ENCODE data around the gene HSF2BP. TPM values are rescaled to one million over a fixed set of nuclear protein-coding genes. Genes with fewer than 3 reads are reported as not detected.
"Not testable (repeated sequence)": the region's sequence is repeated elsewhere in the genome, so short reads cannot be mapped to it uniquely, and the experiment has no call there.

The HSF2BP gene
- total RNA-seq, 2 donors from 2014 or later, result 0.20 to 0.37 TPM

DNA sequence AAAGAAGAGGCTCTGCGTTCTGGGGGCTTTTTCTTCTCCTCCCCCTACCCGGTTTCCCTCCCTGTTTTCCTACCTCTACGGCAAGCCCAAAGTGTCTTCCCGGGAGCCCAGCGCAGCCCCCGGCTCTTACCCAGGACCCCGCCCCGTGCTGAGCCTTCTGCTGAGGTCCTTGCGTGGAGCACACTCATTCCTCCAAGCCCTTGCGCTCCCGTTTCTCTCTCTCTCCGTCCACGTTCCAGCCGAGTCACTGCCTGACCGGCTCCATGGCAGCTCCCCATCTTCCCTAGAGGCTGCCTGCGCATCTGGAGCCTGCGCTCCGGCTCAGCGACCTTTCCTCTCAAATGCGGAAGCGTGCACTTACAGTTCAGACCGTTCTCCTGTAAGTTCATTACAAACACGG, 34.7 kb upstream of the HSF2BP start:
- Mint-ChIP-seq H3K4me3 (no peak overlapping the region), H3K27me3 (no peaks in the 10 kb centered on the region), H3K36me3 (ENCODE audit: low read depth) (peaks cover 7% of the 10 kb centered on the region), H3K4me1 (no peaks in the 10 kb centered on the region), H3K27ac (peak overlapping the region; percentile 37)
- DNase-seq (no peak), ATAC-seq (no peak)
- no peaks in the 10 kb centered on the region for H3K9me3 ChIP-seq (ENCODE audit: control insufficient read depth, low read length, poor library complexity, severe bottlenecking)

GRCh38 chr21:43692949-43693348, 33.7 kb upstream of the HSF2BP start:
- peaks cover under 1% of the 10 kb centered on the region for H3K4me1 Mint-ChIP-seq
- H3K27ac Mint-ChIP-seq, result no peak overlapping the region
- H3K9me3 ChIP-seq (ENCODE audit: control insufficient read depth, low read length, poor library complexity, severe bottlenecking), result no peaks in the 10 kb centered on the region
- H3K36me3 Mint-ChIP-seq (ENCODE audit: low read depth), result peaks cover 7% of the 10 kb centered on the region
- ATAC-seq, result no peak
- H3K27me3 Mint-ChIP-seq, result no peaks in the 10 kb centered on the region
- no peak for DNase-seq
- no peak overlapping the region for H3K4me3 Mint-ChIP-seq

GRCh38 chr21:43691801-43692200, 32.5 kb upstream of the HSF2BP start:
- ATAC-seq, result no peak
- Mint-ChIP-seq H3K27ac (no peak overlapping the region), H3K27me3 (no peaks in the 10 kb centered on the region), H3K4me3 (no peak overlapping the region), H3K36me3 (ENCODE audit: low read depth) (peaks cover 9% of the 10 kb centered on the region), H3K4me1 (peaks cover 2% of the 10 kb centered on the region)
- no peak for DNase-seq
- no peaks in the 10 kb centered on the region for H3K9me3 ChIP-seq (ENCODE audit: control insufficient read depth, low read length, poor library complexity, severe bottlenecking)

GRCh38 chr21:43691086-43691795, 32.0 kb upstream of the HSF2BP start:
- Mint-ChIP-seq H3K27me3 (no peaks in the 10 kb centered on the region), H3K4me3 (no peak overlapping the region), H3K36me3 (ENCODE audit: low read depth) (peaks cover 9% of the 10 kb centered on the region), H3K27ac (no peak overlapping the region), H3K4me1 (peaks cover 2% of the 10 kb centered on the region)
- DNase-seq (no peak), ATAC-seq (no peak)
- H3K9me3 ChIP-seq (ENCODE audit: control insufficient read depth, low read length, poor library complexity, severe bottlenecking), result no peaks in the 10 kb centered on the region

- Mint-ChIP-seq H3K4me1 (peaks cover 2% of the 10 kb centered on the region), H3K27me3 (no peaks in the 10 kb centered on the region), H3K27ac (peak overlapping the region; percentile 19), H3K4me3 (no peak overlapping the region), H3K36me3 (ENCODE audit: low read depth) (peaks cover 9% of the 10 kb centered on the region)
- no peaks in the 10 kb centered on the region for H3K9me3 ChIP-seq (ENCODE audit: control insufficient read depth, low read length, poor library complexity, severe bottlenecking)
- ATAC-seq (no peak), DNase-seq (no peak)
These were observed 31.1 kb upstream of the HSF2BP start for GRCh38 chr21:43690346-43690745.

DNA sequence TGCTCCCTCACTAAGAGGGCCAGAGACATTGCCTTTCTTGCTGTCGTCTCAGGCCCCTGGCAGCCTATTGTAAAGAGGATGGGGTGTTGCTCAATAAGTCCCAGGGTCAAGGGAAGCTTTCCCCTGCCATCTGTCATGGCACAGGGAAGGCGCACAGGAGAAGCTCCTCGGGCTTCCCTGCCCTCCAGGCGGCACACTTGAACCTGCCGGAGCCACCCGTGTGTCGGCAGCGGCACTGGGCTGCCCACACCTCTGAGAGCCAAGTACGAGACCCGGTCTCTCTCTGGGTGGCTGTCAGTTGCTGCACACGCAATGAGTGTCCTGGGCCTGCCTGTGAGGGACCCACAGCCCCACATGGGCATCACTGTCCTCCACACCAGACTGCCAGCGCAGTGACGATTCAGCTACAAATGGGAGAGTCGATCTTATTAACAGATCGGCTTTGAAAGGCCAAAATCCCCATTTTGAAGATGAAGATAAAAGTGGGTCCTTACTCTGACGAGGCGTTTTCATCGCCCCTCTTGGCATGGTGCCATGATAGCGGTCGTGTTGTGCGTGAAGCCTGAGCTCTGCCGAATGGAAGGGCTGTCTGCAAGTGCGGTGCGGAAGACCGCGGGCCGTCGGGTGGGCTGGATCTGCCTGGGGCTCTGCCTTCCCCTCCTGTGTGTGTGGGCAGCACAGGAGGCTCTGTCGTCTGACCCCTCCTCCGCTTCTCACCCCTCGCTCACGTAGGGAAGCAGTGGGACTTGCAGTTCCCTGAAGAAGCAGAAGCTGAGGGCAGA, 30.5 kb upstream of the HSF2BP start:
- peak overlapping the region; percentile 19 for H3K27ac Mint-ChIP-seq
- H3K4me1 Mint-ChIP-seq, result peaks cover 2% of the 10 kb centered on the region
- H3K9me3 ChIP-seq (ENCODE audit: control insufficient read depth, low read length, poor library complexity, severe bottlenecking), result no peaks in the 10 kb centered on the region
- no peak for DNase-seq
- H3K27me3 Mint-ChIP-seq, result no peaks in the 10 kb centered on the region
- no peak overlapping the region for H3K4me3 Mint-ChIP-seq
- peaks cover 9% of the 10 kb centered on the region for H3K36me3 Mint-ChIP-seq (ENCODE audit: low read depth)
- ATAC-seq, result no peak

DNA sequence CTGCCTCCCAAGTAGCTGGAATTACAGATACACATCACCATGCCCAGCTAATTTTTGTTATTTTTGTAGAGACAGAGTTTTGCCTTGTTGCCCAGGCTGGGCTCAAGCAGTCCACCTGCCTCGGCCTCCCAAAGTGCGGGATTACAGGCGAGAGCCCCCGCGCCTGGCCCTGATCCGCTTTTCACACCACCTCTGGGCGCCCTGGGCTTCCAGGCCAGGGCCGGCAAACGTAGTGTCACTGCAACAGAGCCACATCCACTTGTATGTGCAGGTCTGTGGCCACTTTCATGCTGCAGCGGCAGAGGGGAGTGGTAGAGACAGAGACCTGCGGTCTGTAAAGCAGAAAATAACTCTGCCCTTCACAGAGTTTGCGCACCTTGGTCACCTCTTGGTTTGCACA, 29.6 kb upstream of the HSF2BP start:
- no peak for DNase-seq
- H3K27me3 Mint-ChIP-seq, result no peaks in the 10 kb centered on the region
- H3K36me3 Mint-ChIP-seq (ENCODE audit: low read depth), result peaks cover 9% of the 10 kb centered on the region
- no peak overlapping the region for H3K4me3 Mint-ChIP-seq
- no peak for ATAC-seq
- H3K27ac Mint-ChIP-seq, result no peak overlapping the region
- no peaks in the 10 kb centered on the region for H3K9me3 ChIP-seq (ENCODE audit: control insufficient read depth, low read length, poor library complexity, severe bottlenecking)
- peaks cover 2% of the 10 kb centered on the region for H3K4me1 Mint-ChIP-seq

DNA sequence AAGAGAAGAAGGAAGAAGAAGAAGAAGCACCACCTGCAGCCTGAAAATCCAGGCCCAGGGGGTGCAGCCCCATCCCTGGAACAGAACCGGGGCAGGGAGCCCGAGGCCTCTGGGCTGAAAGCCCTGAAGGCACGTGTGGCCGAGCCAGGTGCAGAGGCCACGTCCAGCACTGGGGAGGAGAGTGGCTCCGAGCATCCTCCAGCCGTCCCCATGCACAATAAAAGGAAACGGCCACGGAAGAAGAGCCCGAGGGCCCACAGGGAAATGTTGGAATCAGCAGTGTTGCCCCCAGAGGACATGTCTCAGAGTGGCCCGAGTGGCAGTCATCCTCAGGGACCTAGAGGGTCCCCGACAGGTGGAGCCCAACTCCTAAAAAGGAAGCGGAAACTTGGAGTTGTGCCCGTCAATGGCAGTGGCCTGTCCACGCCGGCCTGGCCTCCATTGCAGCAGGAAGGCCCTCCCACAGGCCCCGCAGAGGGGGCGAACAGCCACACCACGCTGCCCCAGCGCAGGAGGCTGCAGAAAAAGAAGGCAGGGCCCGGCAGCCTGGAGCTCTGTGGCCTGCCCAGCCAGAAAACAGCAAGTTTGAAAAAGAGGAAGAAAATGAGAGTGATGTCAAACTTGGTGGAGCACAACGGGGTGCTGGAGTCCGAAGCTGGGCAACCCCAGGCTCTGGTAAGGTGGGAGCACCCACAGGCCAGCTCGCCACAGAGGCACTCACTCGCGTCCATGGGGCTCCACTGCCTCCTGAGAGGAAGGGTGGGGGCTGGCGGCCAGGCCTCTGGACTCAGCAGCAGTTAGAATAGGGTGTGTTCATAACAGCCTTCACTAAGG, 28.5 kb upstream of the HSF2BP start:
- Mint-ChIP-seq H3K27ac (peak overlapping the region; percentile 32), H3K36me3 (ENCODE audit: low read depth) (peaks cover 6% of the 10 kb centered on the region), H3K4me1 (peaks cover 2% of the 10 kb centered on the region), H3K27me3 (no peaks in the 10 kb centered on the region), H3K4me3 (no peak overlapping the region)
- peak; percentile 32 for ATAC-seq
- no peak for DNase-seq
- H3K9me3 ChIP-seq (ENCODE audit: control insufficient read depth, low read length, poor library complexity, severe bottlenecking), result no peaks in the 10 kb centered on the region

DNA sequence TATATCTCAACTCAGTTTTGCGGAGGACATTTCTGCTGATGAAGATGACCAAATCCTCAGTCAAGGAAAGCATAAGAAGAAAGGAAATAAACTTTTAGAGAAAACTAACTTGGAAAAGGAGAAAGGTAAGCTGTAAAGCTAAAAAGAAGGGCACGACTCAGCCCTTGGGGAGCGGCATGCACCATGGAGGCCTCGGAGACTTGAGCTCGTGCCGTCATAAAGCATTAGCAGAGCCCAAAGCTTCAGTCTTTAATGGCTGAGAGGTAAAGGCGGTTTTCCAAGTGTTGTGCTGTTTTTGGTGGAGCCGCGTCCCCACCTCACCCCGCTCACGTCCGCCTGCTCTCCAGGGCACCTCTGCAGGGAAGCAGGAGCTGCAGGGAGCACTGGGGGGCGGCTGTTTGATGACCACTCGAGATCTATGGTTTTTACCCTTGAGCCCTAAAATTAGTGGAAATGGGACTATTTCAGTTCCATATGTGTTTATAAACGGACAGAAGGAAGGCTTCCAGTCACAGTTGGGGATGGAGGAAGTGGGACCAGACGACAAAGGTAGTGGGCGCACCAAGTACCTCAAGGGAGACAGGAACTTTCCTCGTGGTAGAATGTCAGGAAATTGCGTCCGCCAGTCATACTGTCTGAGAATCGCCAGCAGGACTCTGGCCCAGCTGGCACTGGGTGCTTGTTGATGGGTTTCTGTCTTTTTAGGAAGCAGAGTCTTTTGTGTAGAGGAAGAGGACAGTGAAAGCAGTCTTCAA, 27.7 kb upstream of the HSF2BP start:
- H3K9me3 ChIP-seq (ENCODE audit: control insufficient read depth, low read length, poor library complexity, severe bottlenecking), result no peaks in the 10 kb centered on the region
- Mint-ChIP-seq H3K27me3 (no peaks in the 10 kb centered on the region), H3K36me3 (ENCODE audit: low read depth) (peaks cover 9% of the 10 kb centered on the region), H3K4me3 (peak overlapping the region; percentile 12), H3K27ac (peak overlapping the region; percentile 32), H3K4me1 (peaks cover 2% of the 10 kb centered on the region)
- no peak for DNase-seq
- no peak for ATAC-seq

DNA sequence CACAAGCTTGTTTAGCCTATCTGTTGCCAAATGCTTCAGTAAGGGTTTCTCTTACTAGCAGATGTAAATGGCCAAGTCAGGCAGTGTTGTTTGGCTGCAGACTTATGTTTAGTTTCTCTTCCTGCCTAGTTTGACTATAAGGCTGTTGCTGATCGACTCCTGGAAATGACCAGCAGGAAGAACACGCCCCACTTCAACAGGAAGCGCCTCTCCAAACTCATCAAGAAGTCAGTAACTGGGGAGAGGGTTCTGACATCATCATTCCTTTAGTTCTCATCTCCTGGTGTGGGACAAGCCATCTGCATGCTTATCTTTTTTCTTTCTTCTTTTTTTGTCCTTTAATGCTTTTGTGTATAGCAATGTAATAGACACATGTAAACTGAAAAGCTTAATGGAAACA, 25.1 kb upstream of the HSF2BP start:
- Mint-ChIP-seq H3K4me1 (peaks cover 6% of the 10 kb centered on the region), H3K27me3 (no peaks in the 10 kb centered on the region), H3K27ac (no peak overlapping the region), H3K36me3 (ENCODE audit: low read depth) (peaks cover 15% of the 10 kb centered on the region), H3K4me3 (no peak overlapping the region)
- ATAC-seq (no peak), DNase-seq (no peak)
- H3K9me3 ChIP-seq (ENCODE audit: control insufficient read depth, low read length, poor library complexity, severe bottlenecking), result no peaks in the 10 kb centered on the region

GRCh38 chr21:43681650-43682049, 22.4 kb upstream of the HSF2BP start:
- Mint-ChIP-seq H3K27ac (no peak overlapping the region), H3K4me1 (peaks cover 10% of the 10 kb centered on the region), H3K27me3 (no peaks in the 10 kb centered on the region), H3K36me3 (ENCODE audit: low read depth) (peaks cover 16% of the 10 kb centered on the region), H3K4me3 (no peak overlapping the region)
- DNase-seq (no peak), ATAC-seq (no peak)
- no peaks in the 10 kb centered on the region for H3K9me3 ChIP-seq (ENCODE audit: control insufficient read depth, low read length, poor library complexity, severe bottlenecking)

DNA sequence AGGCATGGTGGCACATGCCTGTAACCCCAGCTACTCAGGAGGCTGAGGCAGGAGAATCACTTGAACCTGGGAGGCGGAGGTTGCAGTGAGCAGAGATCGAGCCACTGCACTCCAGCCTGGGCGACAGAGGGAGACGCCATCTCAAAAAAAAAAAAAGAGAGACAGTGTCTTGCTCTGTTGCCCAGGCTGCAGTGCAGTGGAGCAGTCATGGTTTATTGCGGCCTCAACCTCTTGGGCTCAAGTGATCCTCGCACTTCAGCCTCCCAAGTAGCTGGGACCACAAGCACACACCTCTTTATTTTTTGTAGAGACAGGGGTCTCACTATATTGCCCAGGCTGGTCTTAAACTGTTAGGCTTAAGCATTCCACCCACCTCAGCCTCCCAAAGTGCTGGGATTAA, 21.1 kb upstream of the HSF2BP start:
- not testable (repeated sequence) for H3K4me3 Mint-ChIP-seq; H3K9me3 ChIP-seq (ENCODE audit: control insufficient read depth, low read length, poor library complexity, severe bottlenecking); H3K27ac Mint-ChIP-seq; ATAC-seq; H3K27me3 Mint-ChIP-seq; DNase-seq
- peaks cover 10% of the 10 kb centered on the region for H3K4me1 Mint-ChIP-seq
- peaks cover 16% of the 10 kb centered on the region for H3K36me3 Mint-ChIP-seq (ENCODE audit: low read depth)

GRCh38 chr21:43679951-43680350, 20.7 kb upstream of the HSF2BP start:
- peaks cover 16% of the 10 kb centered on the region for H3K36me3 Mint-ChIP-seq (ENCODE audit: low read depth)
- ATAC-seq (no peak), DNase-seq (no peak)
- H3K27me3 Mint-ChIP-seq, result no peaks in the 10 kb centered on the region
- H3K4me3 Mint-ChIP-seq, result no peak overlapping the region
- H3K4me1 Mint-ChIP-seq, result peaks cover 10% of the 10 kb centered on the region
- no peak overlapping the region for H3K27ac Mint-ChIP-seq
- H3K9me3 ChIP-seq (ENCODE audit: control insufficient read depth, low read length, poor library complexity, severe bottlenecking), result no peaks in the 10 kb centered on the region
